SU-DHL-6 (cell line): ENCODE measurements around the gene CAPN8.

Experiments used
- H2AFZ ChIP-seq: fragments of 200-600 bp; sonication (generic); 2 replicates; pipeline ENCODE4 v1.6.1; 2014; ENCODE audit warnings: low read depth, mild to moderate bottlenecking, moderate library complexity, mixed read lengths, antibody characterized with exemption, low read length; ENCODE audit not compliant: severe bottlenecking
- H3F3A ChIP-seq: fragments of 200-600 bp; shearing (Covaris generic); 2 replicates; pipeline ENCODE4 v1.6.0; 2016; ENCODE audit warnings: antibody characterized with exemption, mild to moderate bottlenecking; ENCODE audit not compliant: insufficient read depth
- H3K27ac ChIP-seq: fragments of 200-600 bp; sonication (generic); 2 replicates; pipeline ENCODE4 v1.5.1; 2016; ENCODE audit warnings: low read depth, mild to moderate bottlenecking, low read length, moderate library complexity, mixed read lengths
- H3K27me3 ChIP-seq: fragments of 200-600 bp; sonication (generic), shearing (Covaris generic); 2 replicates; pipeline ENCODE4 v1.6.0; 2014; ENCODE audit warnings: mild to moderate bottlenecking, low read length
- H3K36me3 ChIP-seq: fragments of 200-600 bp; sonication (generic); 2 replicates; pipeline ENCODE4 v1.6.1; 2014; ENCODE audit warnings: mild to moderate bottlenecking, low read length, mixed read lengths
- H3K4me2 ChIP-seq: fragments of 300-600, 200-600 bp; shearing (Covaris generic), sonication (generic); 2 replicates; pipeline ENCODE4 v1.6.0; 2014; ENCODE audit warnings: low read length, low read depth, mild to moderate bottlenecking; ENCODE audit not compliant: poor library complexity, severe bottlenecking
- H3K4me3 ChIP-seq: fragments of 200-600 bp; sonication (generic); 2 replicates; pipeline ENCODE4 v1.5.1; 2014; ENCODE audit warnings: antibody characterized with exemption, low read length, mild to moderate bottlenecking, mixed read lengths; ENCODE audit not compliant: insufficient read depth, poor library complexity, severe bottlenecking
- H3K79me2 ChIP-seq: fragments of 200-600 bp; sonication (generic); 2 replicates; pipeline ENCODE4 v1.6.1; 2014; ENCODE audit warnings: mild to moderate bottlenecking, low read length, moderate library complexity; ENCODE audit not compliant: insufficient read depth
- H3K9ac ChIP-seq: fragments of 200-600 bp; sonication (generic); 2 replicates; pipeline ENCODE4 v1.7.0; 2014; ENCODE audit warnings: mild to moderate bottlenecking, low read length
- H3K9me2 ChIP-seq: fragments of 200-600 bp; sonication (generic); replicated peaks from 2 replicates; pipeline ENCODE4 v1.6.1; 2014; ENCODE audit warnings: low read length; ENCODE audit not compliant: insufficient read depth
- H3K9me3 ChIP-seq: fragments of 200-600 bp; sonication (generic); 2 replicates; pipeline ENCODE4 v1.6.1; 2014; ENCODE audit warnings: low read length, mixed read lengths; ENCODE audit not compliant: insufficient read depth
- H4K20me1 ChIP-seq: fragments of 200-600 bp; sonication (generic); 2 replicates; pipeline ENCODE4 v1.6.1; 2014; ENCODE audit warnings: low read depth, mild to moderate bottlenecking, antibody characterized with exemption, low read length, moderate library complexity, mixed read lengths
- CTCF ChIP-seq: fragments of 200-600 bp; sonication (generic); IDR thresholded peaks from one replicate; pipeline ENCODE4 v1.5.1; 2017; ENCODE audit warnings: antibody characterized with exemption, mild to moderate bottlenecking, low read length, moderate library complexity; ENCODE audit not compliant: insufficient read depth, poor library complexity, severe bottlenecking
- EZH2phosphoT487 ChIP-seq: fragments of 200-600 bp; sonication (generic), shearing (Covaris generic); conservative IDR thresholded peaks from 2 replicates; pipeline ENCODE4 v1.6.1; 2018; ENCODE audit warnings: mild to moderate bottlenecking, antibody characterized with exemption, low read length, moderate library complexity, mixed read lengths

CAPN8 gene

GRCh38 chr1:223616586-223616985 lies 48.9 kb downstream of the CAPN8 start:
- H3K79me2 ChIP-seq, result no peaks in the 10 kb centered on the region

GRCh38 chr1:223611936-223612335 lies 53.6 kb downstream of the CAPN8 start:
- no peaks in the 10 kb centered on the region for H3F3A ChIP-seq
- H3K9me3 ChIP-seq, result no peaks in the 10 kb centered on the region
- no peaks in the 10 kb centered on the region for H3K79me2 ChIP-seq
- no peaks in the 10 kb centered on the region for H3K9me2 ChIP-seq
- no peaks in the 10 kb centered on the region for H3K36me3 ChIP-seq
- TF ChIP-seq CTCF (no peak), EZH2phosphoT487 (no peak)
- H3K4me3 ChIP-seq, result no peak overlapping the region
- no peak overlapping the region for H3K27ac ChIP-seq
- H4K20me1 ChIP-seq, result no peaks in the 10 kb centered on the region
- H3K9ac ChIP-seq, result no peak overlapping the region
- H3K27me3 ChIP-seq, result no peaks in the 10 kb centered on the region
- no peak overlapping the region for H3K4me2 ChIP-seq
- no peak overlapping the region for H2AFZ ChIP-seq

More at GRCh38 chr1:223616586-223616985, 48.9 kb downstream of the CAPN8 start:
- H3K27me3 ChIP-seq, result no peaks in the 10 kb centered on the region
- H3K9ac ChIP-seq, result no peak overlapping the region
- H3F3A ChIP-seq, result no peaks in the 10 kb centered on the region
- H3K27ac ChIP-seq, result no peak overlapping the region
- no peaks in the 10 kb centered on the region for H3K9me2 ChIP-seq
- no peak overlapping the region for H3K4me2 ChIP-seq
- H3K36me3 ChIP-seq, result no peaks in the 10 kb centered on the region
- no peaks in the 10 kb centered on the region for H3K9me3 ChIP-seq
- H3K4me3 ChIP-seq, result no peak overlapping the region
- H4K20me1 ChIP-seq, result no peaks in the 10 kb centered on the region
- H2AFZ ChIP-seq, result no peak overlapping the region
- TF ChIP-seq CTCF, result no peak
- TF ChIP-seq EZH2phosphoT487, result no peak

GRCh38 chr1:223609977-223610376 lies 55.5 kb downstream of the CAPN8 start:
- no peak overlapping the region for H3K9ac ChIP-seq
- no peak for TF ChIP-seq CTCF

GRCh38 chr1:223609066-223609465 lies 56.4 kb downstream of the CAPN8 start:
- H2AFZ ChIP-seq, result no peak overlapping the region
- H3F3A ChIP-seq, result no peaks in the 10 kb centered on the region
- H3K27ac ChIP-seq, result no peak overlapping the region
- no peaks in the 10 kb centered on the region for H3K9me3 ChIP-seq
- no peaks in the 10 kb centered on the region for H3K36me3 ChIP-seq
- H3K9ac ChIP-seq, result no peak overlapping the region
- TF ChIP-seq EZH2phosphoT487, result no peak
- TF ChIP-seq CTCF, result no peak
- no peaks in the 10 kb centered on the region for H3K27me3 ChIP-seq
- no peaks in the 10 kb centered on the region for H4K20me1 ChIP-seq
- no peaks in the 10 kb centered on the region for H3K9me2 ChIP-seq
- H3K79me2 ChIP-seq, result no peaks in the 10 kb centered on the region
- no peak overlapping the region for H3K4me2 ChIP-seq
- H3K4me3 ChIP-seq, result no peak overlapping the region

More at GRCh38 chr1:223609977-223610376, 55.5 kb downstream of the CAPN8 start:
- Histone ChIP-seq H4K20me1 (no peaks in the 10 kb centered on the region), H3K27ac (no peak overlapping the region), H3K9me3 (no peaks in the 10 kb centered on the region), H3F3A (no peaks in the 10 kb centered on the region), H3K4me2 (no peak overlapping the region), H3K9me2 (no peaks in the 10 kb centered on the region), H2AFZ (no peak overlapping the region), H3K4me3 (no peak overlapping the region), H3K36me3 (no peaks in the 10 kb centered on the region), H3K79me2 (no peaks in the 10 kb centered on the region), H3K27me3 (no peaks in the 10 kb centered on the region)
